HEK293 (cell line): ENCODE measurements around the gene MED16.

Source experiments
- CTCF ChIA-PET: fragments of 350-600 bp; formaldehyde crosslinking; extraction: SDS; loops from one replicate; lab custom pipeline; 2021; ENCODE audit warnings: antibody characterized with exemption; lab: Yijun Ruan, JAX
- POLR2A ChIA-PET: fragments of 300-600 bp; formaldehyde crosslinking; extraction: SDS; loops from one replicate; lab custom pipeline; 2020; ENCODE audit warnings: antibody characterized with exemption, inconsistent platforms; lab: Yijun Ruan, JAX
- H3K27ac ChIP-seq: fragments of 200-500 bp; sonication (Bioruptor generic); 2 replicates; pipeline ENCODE4 v1.5.1; 2014; ENCODE audit warnings: low read depth, low read length, control low read depth, inconsistent platforms; ENCODE audit errors: extremely low read depth
- H3K36me3 ChIP-seq, 2 experiments: fragments of 200-500 bp in 1 of 2; sonication (Bioruptor generic) in 1 of 2; 1 replicate in 1 of 2; 2 replicates in 1 of 2; pipeline ENCODE4 v1.5.1; 2014 to 2017; ENCODE audit warnings: inconsistent platforms in 2 of 2, low read length in 2 of 2; ENCODE audit not compliant: control insufficient read depth in 2 of 2, insufficient read depth in 1 of 2
- H3K4me1 ChIP-seq: fragments of 200-500 bp; sonication (Bioruptor generic); 2 replicates; pipeline ENCODE4 v1.5.1; 2014; ENCODE audit warnings: mild to moderate bottlenecking, low read length, inconsistent platforms; ENCODE audit not compliant: control insufficient read depth, insufficient read depth
- H3K4me3 ChIP-seq: 2 replicates; pipeline ENCODE4 v1.5.1; 2011; ENCODE audit warnings: low read depth, mild to moderate bottlenecking, control low read depth, low read length, moderate library complexity
- H3K9me3 ChIP-seq: fragments of 200-500 bp; sonication (Bioruptor generic); 2 replicates; pipeline ENCODE4 v1.5.1; 2014; ENCODE audit warnings: low read depth, low read length, inconsistent platforms; ENCODE audit not compliant: control insufficient read depth, insufficient read depth
- GLIS1 ChIP-seq: fragments of 450-650 bp; formaldehyde crosslinking; IDR thresholded peaks from 2 replicates; pipeline ENCODE4 v1.5.1; 2016; ENCODE audit warnings: missing biosample characterization, missing genetic modification characterization
- KLF8 ChIP-seq: fragments of 450-650 bp; formaldehyde crosslinking; IDR thresholded peaks from 2 replicates; pipeline ENCODE4 v1.5.1; 2016; ENCODE audit warnings: missing biosample characterization, missing genetic modification characterization
- KLF9 ChIP-seq: fragments of 450-650 bp; formaldehyde crosslinking; IDR thresholded peaks from 2 replicates; pipeline ENCODE4 v1.5.1; 2016; ENCODE audit warnings: missing biosample characterization, missing genetic modification characterization, low read depth
- MYNN ChIP-seq: fragments of 450-650 bp; formaldehyde crosslinking; IDR thresholded peaks from 2 replicates; pipeline ENCODE4 v1.5.1; 2016; ENCODE audit warnings: missing biosample characterization, missing genetic modification characterization, borderline replicate concordance
- SALL2 ChIP-seq: fragments of 450-650 bp; formaldehyde crosslinking; IDR thresholded peaks from 2 replicates; pipeline ENCODE4 v1.5.0; 2017; ENCODE audit warnings: missing biosample characterization, mild to moderate bottlenecking, missing genetic modification characterization, borderline replicate concordance
- ZFHX2 ChIP-seq: fragments of 450-650 bp; formaldehyde crosslinking; conservative IDR thresholded peaks from 2 replicates; pipeline ENCODE4 v1.5.1; 2016; ENCODE audit warnings: missing biosample characterization, missing genetic modification characterization
- ZFP3 ChIP-seq: fragments of 450-650 bp; formaldehyde crosslinking; IDR thresholded peaks from 2 replicates; pipeline ENCODE4 v1.5.1; 2016; ENCODE audit warnings: low read depth, missing biosample characterization, missing genetic modification characterization
- ZNF155 ChIP-seq: fragments of 450-650 bp; formaldehyde crosslinking; IDR thresholded peaks from 2 replicates; pipeline ENCODE4 v1.5.1; 2016; ENCODE audit warnings: missing biosample characterization, missing genetic modification characterization
- ZNF169 ChIP-seq: fragments of 450-650 bp; formaldehyde crosslinking; IDR thresholded peaks from 2 replicates; pipeline ENCODE4 v1.5.1; 2016; ENCODE audit warnings: missing biosample characterization, missing genetic modification characterization
- ZNF214 ChIP-seq: fragments of 450-650 bp; formaldehyde crosslinking; IDR thresholded peaks from 2 replicates; pipeline ENCODE4 v1.5.1; 2017; ENCODE audit warnings: missing biosample characterization, mild to moderate bottlenecking, missing genetic modification characterization, borderline replicate concordance
- ZNF248 ChIP-seq: fragments of 450-650 bp; formaldehyde crosslinking; IDR thresholded peaks from 2 replicates; pipeline ENCODE4 v1.5.1; 2017; ENCODE audit warnings: missing biosample characterization, missing genetic modification characterization
- ZNF521 ChIP-seq: fragments of 450-650 bp; formaldehyde crosslinking; IDR thresholded peaks from 2 replicates; pipeline ENCODE4 v1.5.1; 2017; ENCODE audit warnings: missing biosample characterization, mild to moderate bottlenecking, missing genetic modification characterization
- ZNF530 ChIP-seq: fragments of 450-650 bp; formaldehyde crosslinking; IDR thresholded peaks from 2 replicates; pipeline ENCODE4 v1.5.1; 2016; ENCODE audit warnings: low read depth, missing biosample characterization, missing genetic modification characterization
- TF ChIP-seq, protein P1 (sequence below): fragments of 450-650 bp; formaldehyde crosslinking; IDR thresholded peaks from 2 replicates; pipeline ENCODE4 v1.5.1; 2017; ENCODE audit warnings: missing biosample characterization, missing genetic modification characterization
- TF ChIP-seq, protein P2 (sequence below): fragments of 450-650 bp; formaldehyde crosslinking; IDR thresholded peaks from 2 replicates; pipeline ENCODE4 v1.5.1; 2016; ENCODE audit warnings: missing biosample characterization, missing genetic modification characterization
- TF ChIP-seq, protein P3 (sequence below): fragments of 450-650 bp; formaldehyde crosslinking; IDR thresholded peaks from 2 replicates; pipeline ENCODE4 v1.5.1; 2016; ENCODE audit warnings: missing biosample characterization, missing genetic modification characterization, borderline replicate concordance
- TF ChIP-seq, protein P4 (sequence below): fragments of 450-650 bp; formaldehyde crosslinking; IDR thresholded peaks from 2 replicates; pipeline ENCODE4 v1.5.1; 2016; ENCODE audit warnings: missing biosample characterization, missing genetic modification characterization
- TF ChIP-seq, protein P5 (sequence below): fragments of 450-650 bp; formaldehyde crosslinking; IDR thresholded peaks from 2 replicates; pipeline ENCODE4 v1.5.1; 2016; ENCODE audit warnings: missing biosample characterization, missing genetic modification characterization

Gene MED16

DNA sequence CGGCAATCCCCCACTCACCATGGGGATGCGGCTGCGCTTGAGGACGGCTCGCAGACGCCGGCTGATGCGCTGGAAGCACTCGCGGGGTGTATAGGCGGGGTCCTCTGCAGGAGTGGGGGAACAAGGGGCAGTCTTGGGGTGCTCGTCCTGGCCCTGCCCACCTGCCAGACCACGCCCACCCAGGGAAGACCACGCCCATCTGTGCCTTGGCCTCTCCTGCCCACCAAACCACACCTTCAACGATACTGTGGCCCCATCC, 7.0 kb upstream of the MED16 start:
- POLR2A ChIA-PET: no interaction called here
- CTCF ChIA-PET: no interaction called here
- no peak for TF ChIP-seq ZFHX2 (tag by site-specific recombination)
- TF ChIP-seq KLF9 (tag by site-specific recombination): peak; percentile 95
- no peak for TF ChIP-seq ZNF521
- TF ChIP-seq, protein P1, sequence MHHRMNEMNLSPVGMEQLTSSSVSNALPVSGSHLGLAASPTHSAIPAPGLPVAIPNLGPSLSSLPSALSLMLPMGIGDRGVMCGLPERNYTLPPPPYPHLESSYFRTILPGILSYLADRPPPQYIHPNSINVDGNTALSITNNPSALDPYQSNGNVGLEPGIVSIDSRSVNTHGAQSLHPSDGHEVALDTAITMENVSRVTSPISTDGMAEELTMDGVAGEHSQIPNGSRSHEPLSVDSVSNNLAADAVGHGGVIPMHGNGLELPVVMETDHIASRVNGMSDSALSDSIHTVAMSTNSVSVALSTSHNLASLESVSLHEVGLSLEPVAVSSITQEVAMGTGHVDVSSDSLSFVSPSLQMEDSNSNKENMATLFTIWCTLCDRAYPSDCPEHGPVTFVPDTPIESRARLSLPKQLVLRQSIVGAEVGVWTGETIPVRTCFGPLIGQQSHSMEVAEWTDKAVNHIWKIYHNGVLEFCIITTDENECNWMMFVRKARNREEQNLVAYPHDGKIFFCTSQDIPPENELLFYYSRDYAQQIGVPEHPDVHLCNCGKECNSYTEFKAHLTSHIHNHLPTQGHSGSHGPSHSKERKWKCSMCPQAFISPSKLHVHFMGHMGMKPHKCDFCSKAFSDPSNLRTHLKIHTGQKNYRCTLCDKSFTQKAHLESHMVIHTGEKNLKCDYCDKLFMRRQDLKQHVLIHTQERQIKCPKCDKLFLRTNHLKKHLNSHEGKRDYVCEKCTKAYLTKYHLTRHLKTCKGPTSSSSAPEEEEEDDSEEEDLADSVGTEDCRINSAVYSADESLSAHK: no peak
- no peak for TF ChIP-seq ZNF248
- peak; percentile 93; the same call in 1 of the 2 replicates for TF ChIP-seq KLF8 (tag by site-specific recombination)
- TF ChIP-seq, protein P2, sequence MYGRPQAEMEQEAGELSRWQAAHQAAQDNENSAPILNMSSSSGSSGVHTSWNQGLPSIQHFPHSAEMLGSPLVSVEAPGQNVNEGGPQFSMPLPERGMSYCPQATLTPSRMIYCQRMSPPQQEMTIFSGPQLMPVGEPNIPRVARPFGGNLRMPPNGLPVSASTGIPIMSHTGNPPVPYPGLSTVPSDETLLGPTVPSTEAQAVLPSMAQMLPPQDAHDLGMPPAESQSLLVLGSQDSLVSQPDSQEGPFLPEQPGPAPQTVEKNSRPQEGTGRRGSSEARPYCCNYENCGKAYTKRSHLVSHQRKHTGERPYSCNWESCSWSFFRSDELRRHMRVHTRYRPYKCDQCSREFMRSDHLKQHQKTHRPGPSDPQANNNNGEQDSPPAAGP: no peak
- no peak for TF ChIP-seq SALL2 (tag by site-specific recombination)
- Histone ChIP-seq H3K27ac (no peak overlapping the region), H3K4me1 (no peaks in the 10 kb centered on the region; the same call in 1 of the 2 replicates), H3K9me3 (no peaks in the 10 kb centered on the region), H3K4me3 (no peak overlapping the region), H3K36me3 (peaks cover 0 to 15% of the 10 kb centered on the region in 2 experiments; a peak in 1 of 3 replicates)

DNA sequence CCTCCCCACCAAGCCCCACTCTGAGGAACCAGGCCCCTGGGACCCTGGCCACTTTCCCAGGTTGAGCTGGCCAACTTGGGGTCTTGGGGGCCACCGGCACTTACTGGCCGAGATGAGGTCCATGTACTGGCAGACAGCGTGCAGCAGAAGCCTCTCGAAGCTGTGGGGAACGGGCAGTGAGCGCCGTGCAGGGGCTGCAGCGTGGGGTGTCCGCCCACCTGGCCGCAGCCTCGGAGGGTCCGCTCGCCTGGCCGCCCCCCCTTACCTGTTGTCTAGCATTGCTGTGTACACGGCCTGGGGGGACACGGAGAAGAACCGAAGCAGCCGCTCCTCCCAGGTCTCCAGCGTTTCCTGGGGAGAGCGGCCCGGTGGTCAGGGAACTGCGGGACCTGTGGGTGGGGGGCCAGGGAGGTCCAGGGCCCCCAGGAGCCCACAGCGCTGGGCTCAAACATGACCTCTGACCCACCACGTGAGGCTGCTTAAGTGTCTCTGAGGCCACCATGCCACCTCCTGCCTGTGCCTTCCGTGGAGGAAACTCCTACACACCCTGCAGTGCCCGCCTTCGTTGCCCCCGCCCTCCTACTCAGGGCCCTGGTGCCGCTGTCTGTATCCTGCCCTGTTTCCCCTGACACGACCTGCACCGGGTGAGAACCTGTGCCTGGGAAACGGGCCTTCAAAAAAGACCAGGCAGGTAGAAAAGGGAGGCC, 6.5 kb upstream of the MED16 start:
- Histone ChIP-seq H3K4me1 (no peaks in the 10 kb centered on the region; the same call in 1 of the 2 replicates), H3K27ac (no peak overlapping the region), H3K36me3 (peaks cover 0 to 15% of the 10 kb centered on the region in 2 experiments; a peak in 1 of 3 replicates), H3K9me3 (no peaks in the 10 kb centered on the region), H3K4me3 (no peak overlapping the region)
- CTCF ChIA-PET: no interaction called here
- TF ChIP-seq ZFP3 (tag by site-specific recombination): peak; percentile 94
- no peak for TF ChIP-seq ZNF169
- POLR2A ChIA-PET: no interaction called here

DNA sequence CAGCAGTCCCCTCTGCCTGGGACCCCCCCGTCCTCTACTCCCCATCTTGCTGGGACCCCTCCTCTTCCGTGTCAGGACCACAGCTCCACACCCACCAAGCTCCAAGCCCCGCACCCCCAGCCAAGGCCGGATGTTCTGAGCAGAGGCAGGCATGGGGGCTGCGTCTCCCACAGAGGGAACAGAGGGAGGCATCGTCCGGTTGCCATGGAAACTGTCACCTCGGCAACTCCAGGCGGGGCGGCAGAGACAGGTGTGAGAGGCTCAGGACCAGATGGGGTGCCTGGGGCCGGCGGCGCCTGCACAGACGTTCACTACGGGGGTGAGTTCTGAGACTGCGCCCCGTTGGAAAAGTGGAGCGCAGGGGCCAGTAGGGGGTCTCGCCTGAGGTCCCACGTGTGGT, 5.7 kb upstream of the MED16 start:
- peaks cover 0 to 15% of the 10 kb centered on the region in 2 experiments; a peak in 1 of 3 replicates for H3K36me3 ChIP-seq
- POLR2A ChIA-PET: interaction anchor here (0.7 to 1.7 kb wide), 2 partner anchors 10 to 26 kb away, joined by 3 to 8 read pairs; no protein-coding TSS in a partner anchor
- H3K4me3 ChIP-seq: no peak overlapping the region
- H3K9me3 ChIP-seq: no peaks in the 10 kb centered on the region
- H3K27ac ChIP-seq: no peak overlapping the region
- CTCF ChIA-PET: no interaction called here
- H3K4me1 ChIP-seq: no peaks in the 10 kb centered on the region; the same call in 1 of the 2 replicates
- TF ChIP-seq, protein P3, sequence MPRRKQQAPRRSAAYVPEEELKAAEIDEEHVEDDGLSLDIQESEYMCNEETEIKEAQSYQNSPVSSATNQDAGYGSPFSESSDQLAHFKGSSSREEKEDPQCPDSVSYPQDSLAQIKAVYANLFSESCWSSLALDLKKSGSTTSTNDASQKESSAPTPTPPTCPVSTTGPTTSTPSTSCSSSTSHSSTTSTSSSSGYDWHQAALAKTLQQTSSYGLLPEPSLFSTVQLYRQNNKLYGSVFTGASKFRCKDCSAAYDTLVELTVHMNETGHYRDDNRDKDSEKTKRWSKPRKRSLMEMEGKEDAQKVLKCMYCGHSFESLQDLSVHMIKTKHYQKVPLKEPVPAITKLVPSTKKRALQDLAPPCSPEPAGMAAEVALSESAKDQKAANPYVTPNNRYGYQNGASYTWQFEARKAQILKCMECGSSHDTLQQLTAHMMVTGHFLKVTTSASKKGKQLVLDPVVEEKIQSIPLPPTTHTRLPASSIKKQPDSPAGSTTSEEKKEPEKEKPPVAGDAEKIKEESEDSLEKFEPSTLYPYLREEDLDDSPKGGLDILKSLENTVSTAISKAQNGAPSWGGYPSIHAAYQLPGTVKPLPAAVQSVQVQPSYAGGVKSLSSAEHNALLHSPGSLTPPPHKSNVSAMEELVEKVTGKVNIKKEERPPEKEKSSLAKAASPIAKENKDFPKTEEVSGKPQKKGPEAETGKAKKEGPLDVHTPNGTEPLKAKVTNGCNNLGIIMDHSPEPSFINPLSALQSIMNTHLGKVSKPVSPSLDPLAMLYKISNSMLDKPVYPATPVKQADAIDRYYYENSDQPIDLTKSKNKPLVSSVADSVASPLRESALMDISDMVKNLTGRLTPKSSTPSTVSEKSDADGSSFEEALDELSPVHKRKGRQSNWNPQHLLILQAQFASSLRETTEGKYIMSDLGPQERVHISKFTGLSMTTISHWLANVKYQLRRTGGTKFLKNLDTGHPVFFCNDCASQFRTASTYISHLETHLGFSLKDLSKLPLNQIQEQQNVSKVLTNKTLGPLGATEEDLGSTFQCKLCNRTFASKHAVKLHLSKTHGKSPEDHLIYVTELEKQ: no peak
- TF ChIP-seq KLF9 (tag by site-specific recombination) (no peak), ZNF530 (tag by site-specific recombination) (no peak), ZNF155 (tag by site-specific recombination) (no peak), ZNF214 (tag by site-specific recombination) (no peak), GLIS1 (tag by site-specific recombination) (peak; percentile 31; the same call in 1 of the 2 replicates), MYNN (0 out of 2 replicates have a peak, but pooled peaks have one; percentile 38)
- TF ChIP-seq, protein P4, sequence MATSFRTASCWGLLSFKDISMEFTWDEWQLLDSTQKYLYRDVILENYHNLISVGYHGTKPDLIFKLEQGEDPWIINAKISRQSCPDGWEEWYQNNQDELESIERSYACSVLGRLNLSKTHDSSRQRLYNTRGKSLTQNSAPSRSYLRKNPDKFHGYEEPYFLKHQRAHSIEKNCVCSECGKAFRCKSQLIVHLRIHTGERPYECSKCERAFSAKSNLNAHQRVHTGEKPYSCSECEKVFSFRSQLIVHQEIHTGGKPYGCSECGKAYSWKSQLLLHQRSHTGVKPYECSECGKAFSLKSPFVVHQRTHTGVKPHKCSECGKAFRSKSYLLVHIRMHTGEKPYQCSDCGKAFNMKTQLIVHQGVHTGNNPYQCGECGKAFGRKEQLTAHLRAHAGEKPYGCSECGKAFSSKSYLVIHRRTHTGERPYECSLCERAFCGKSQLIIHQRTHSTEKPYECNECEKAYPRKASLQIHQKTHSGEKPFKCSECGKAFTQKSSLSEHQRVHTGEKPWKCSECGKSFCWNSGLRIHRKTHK (tag by site-specific recombination): no peak
- TF ChIP-seq, protein P5, sequence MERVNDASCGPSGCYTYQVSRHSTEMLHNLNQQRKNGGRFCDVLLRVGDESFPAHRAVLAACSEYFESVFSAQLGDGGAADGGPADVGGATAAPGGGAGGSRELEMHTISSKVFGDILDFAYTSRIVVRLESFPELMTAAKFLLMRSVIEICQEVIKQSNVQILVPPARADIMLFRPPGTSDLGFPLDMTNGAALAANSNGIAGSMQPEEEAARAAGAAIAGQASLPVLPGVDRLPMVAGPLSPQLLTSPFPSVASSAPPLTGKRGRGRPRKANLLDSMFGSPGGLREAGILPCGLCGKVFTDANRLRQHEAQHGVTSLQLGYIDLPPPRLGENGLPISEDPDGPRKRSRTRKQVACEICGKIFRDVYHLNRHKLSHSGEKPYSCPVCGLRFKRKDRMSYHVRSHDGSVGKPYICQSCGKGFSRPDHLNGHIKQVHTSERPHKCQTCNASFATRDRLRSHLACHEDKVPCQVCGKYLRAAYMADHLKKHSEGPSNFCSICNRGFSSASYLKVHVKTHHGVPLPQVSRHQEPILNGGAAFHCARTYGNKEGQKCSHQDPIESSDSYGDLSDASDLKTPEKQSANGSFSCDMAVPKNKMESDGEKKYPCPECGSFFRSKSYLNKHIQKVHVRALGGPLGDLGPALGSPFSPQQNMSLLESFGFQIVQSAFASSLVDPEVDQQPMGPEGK (tag by site-specific recombination): peak; percentile 43; the same call in 1 of the 2 replicates
